Activated CD4-positive, alpha-beta T cell treated with anti-CD3 and anti-CD28 coated beads, Interleukin-2, amount 10 ng/mL, durations not matched to agents 7 days and 5 days (primary cell): Measurements from ENCODE around the gene MED13L. TPM values are rescaled to one million over a fixed set of nuclear protein-coding genes. Genes with fewer than 3 reads are reported as not detected.

Experiments used
- CTCF ChIA-PET: fragments of 350-600 bp; sonication (Branson Sonifier 250); formaldehyde crosslinking; loops from one replicate; lab custom pipeline; 2021; ENCODE audit warnings: antibody characterized with exemption; lab: Charles Lee
- POLR2A ChIA-PET: fragments of 350-600 bp; sonication (Branson Sonifier 250); formaldehyde crosslinking; loops from one replicate; lab custom pipeline; 2021; ENCODE audit warnings: antibody characterized with exemption; lab: Charles Lee
- DNase-seq: peaks from one replicate; pipeline ENCODE4 v3.0.0-alpha.2; 2020
- H3K27ac Mint-ChIP-seq: one replicate; pipeline ENCODE4 v1.8.0; 2021; ENCODE audit warnings: mild to moderate bottlenecking, moderate library complexity, mixed read lengths
- H3K27me3 Mint-ChIP-seq: one replicate; pipeline ENCODE4 v1.8.0; 2021; ENCODE audit warnings: mixed read lengths
- H3K36me3 Mint-ChIP-seq: one replicate; pipeline ENCODE4 v1.8.0; 2021; ENCODE audit warnings: low read depth, mixed read lengths
- H3K4me1 Mint-ChIP-seq: one replicate; pipeline ENCODE4 v1.8.0; 2021; ENCODE audit warnings: mixed read lengths
- H3K4me3 Mint-ChIP-seq: one replicate; pipeline ENCODE4 v1.8.0; 2021; ENCODE audit warnings: mild to moderate bottlenecking, moderate library complexity, mixed read lengths
- H3K9me3 Mint-ChIP-seq: one replicate; pipeline ENCODE4 v1.8.0; 2021; ENCODE audit warnings: mixed read lengths
- total RNA-seq, 2 experiments: library from RNA; stranded (reverse); gene quantifications; one replicate each; pipeline ENCODE4 v1.2.3, GENCODE V29; 2021

The MED13L gene
- total RNA-seq, 2 experiments from 2014 or later, result 97.1 to 99.7 TPM

DNA sequence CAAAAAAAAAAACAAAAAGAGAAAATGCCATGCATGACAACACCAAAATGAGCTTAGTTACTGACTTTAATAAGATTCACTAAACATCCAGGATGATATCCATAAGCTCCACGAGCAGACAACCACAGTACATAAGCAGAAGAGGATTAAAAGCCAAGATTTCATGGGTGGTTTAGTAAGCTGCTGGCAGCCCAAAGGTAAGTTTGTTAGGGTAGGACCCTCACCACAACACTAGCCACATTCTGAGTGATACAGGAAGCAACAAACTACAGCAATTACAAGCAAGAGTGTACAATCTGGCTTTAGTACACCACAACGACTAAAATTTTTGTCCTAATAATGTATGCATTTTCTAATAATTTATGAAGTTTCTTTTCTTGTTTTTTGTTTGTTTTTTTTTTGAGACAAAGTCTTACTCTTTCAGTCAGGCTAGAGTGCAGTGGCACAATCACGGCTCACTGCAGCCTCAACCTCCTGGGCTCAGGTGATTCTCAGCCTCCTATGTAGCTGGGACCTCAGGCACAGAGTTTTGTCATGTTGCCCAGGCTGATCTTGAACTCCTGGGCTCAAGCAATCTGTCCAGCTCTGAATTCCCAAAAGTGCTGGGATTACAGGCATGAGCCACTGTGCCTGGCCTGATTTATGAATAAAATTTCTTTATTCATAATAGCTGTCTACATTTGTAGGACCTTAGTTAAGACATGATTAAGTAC, 221.4 kb downstream of the MED13L start:
- POLR2A ChIA-PET, result no interaction called here

DNA sequence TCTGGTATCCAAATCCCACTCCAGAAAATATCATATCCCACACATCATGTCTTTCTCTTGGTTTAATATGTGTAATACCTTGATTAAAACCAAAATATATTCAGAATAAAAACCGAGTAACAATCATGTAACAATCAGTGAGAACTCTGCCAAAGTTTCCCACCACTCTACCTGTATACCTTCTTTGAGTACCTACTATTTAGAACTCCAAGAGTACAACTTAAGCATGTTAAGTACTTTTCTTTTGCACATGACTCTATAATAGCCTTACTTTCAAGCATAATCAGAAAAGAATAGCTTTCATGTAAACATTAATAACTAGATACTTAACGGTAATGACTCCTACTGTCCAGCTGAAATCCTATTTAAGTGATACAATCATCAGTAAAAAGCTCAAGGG, 223.2 kb downstream of the MED13L start:
- H3K27ac Mint-ChIP-seq, result no peak overlapping the region

More for the DNA sequence above, 221.4 kb downstream of the MED13L start:
- peak overlapping the region; percentile 20 for H3K27ac Mint-ChIP-seq
- CTCF ChIA-PET, result interaction anchor here (0.6 to 1.1 kb wide), 3 partner anchors 32 to 98 kb away, joined by 3 to 4 read pairs (median 4); no protein-coding TSS in a partner anchor
- H3K27me3 Mint-ChIP-seq, result no peaks in the 10 kb centered on the region
- H3K4me1 Mint-ChIP-seq, result peaks cover 34% of the 10 kb centered on the region
- H3K4me3 Mint-ChIP-seq, result no peak overlapping the region
- peaks cover 3% of the 10 kb centered on the region for H3K36me3 Mint-ChIP-seq
- H3K9me3 Mint-ChIP-seq, result no peaks in the 10 kb centered on the region
- DNase-seq, result peak; percentile 32

DNA sequence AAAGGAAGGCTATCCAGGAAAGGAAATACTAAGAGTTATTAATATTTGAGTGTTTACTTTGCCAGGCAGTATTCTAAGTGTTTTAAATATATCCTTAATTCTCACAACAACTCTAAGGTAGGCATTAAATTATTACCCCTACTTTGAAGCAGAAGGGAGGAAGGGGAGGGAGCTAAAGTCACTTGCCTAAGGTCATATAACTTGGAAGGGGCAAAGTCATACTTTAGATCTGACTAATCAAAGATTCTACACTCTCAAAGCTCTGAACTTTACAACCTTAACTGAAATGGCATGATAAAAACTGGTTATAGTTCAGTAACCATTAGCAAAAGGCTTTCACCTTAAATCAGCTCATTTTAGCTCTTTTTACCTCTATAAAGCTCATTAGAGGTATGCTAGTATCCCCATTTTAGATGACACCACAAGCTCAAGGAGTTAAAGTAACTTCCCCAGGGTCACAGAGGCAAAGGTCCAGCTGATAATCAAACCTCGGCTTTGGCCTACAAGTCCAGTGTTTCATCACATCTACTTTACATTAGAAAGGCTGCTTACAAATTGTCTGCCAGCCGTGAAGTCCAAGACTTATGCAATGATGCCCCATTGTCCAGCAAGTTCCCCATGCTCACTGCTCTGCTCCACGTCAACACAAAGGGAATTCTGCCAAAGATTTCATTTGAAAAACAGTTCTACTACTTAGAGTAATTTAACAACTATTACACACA, 223.9 kb downstream of the MED13L start:
- no peaks in the 10 kb centered on the region for H3K9me3 Mint-ChIP-seq
- H3K4me1 Mint-ChIP-seq, result peaks cover 41% of the 10 kb centered on the region
- ChIA-PET POLR2A (no interaction called here), CTCF (interaction anchor here (1.3 kb wide), 1 partner anchor 20 kb away, joined by 3 read pairs; no protein-coding TSS in a partner anchor)
- no peaks in the 10 kb centered on the region for H3K27me3 Mint-ChIP-seq
- peaks cover 3% of the 10 kb centered on the region for H3K36me3 Mint-ChIP-seq
- no peak overlapping the region for H3K27ac Mint-ChIP-seq
- no peak for DNase-seq
- no peak overlapping the region for H3K4me3 Mint-ChIP-seq

More for the DNA sequence above, 223.2 kb downstream of the MED13L start:
- H3K4me3 Mint-ChIP-seq, result no peak overlapping the region
- H3K27me3 Mint-ChIP-seq, result no peaks in the 10 kb centered on the region
- ChIA-PET POLR2A (no interaction called here), CTCF (interaction anchor here (1.3 kb wide), 1 partner anchor 19 kb away, joined by 3 read pairs; no protein-coding TSS in a partner anchor)
- no peaks in the 10 kb centered on the region for H3K9me3 Mint-ChIP-seq
- no peak for DNase-seq
- peaks cover 3% of the 10 kb centered on the region for H3K36me3 Mint-ChIP-seq
- H3K4me1 Mint-ChIP-seq, result peaks cover 36% of the 10 kb centered on the region

DNA sequence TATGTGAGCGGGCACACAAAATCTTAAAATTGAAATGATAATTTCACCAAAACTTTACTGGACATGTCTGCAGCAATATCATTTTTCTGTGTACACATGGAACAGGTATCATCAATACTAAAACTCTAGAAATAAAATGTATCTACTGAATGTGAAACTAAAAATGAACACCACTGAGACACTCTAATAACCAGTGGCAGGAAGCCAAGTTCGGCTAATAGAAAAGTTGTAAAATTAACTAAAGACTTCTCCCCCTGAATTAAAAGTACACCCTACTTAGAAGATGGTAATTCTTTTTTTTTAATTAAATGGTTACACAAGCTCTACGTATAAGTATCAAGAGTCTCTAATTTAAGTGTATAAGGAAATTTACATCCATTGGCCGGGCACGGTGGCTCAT, 227.2 kb downstream of the MED13L start:
- DNase-seq, result no peak
- no peaks in the 10 kb centered on the region for H3K27me3 Mint-ChIP-seq
- no peaks in the 10 kb centered on the region for H3K9me3 Mint-ChIP-seq
- H3K36me3 Mint-ChIP-seq, result peaks cover 3% of the 10 kb centered on the region
- H3K4me1 Mint-ChIP-seq, result peaks cover 23% of the 10 kb centered on the region
- H3K4me3 Mint-ChIP-seq, result no peak overlapping the region
- no peak overlapping the region for H3K27ac Mint-ChIP-seq
- POLR2A ChIA-PET, result no interaction called here
- CTCF ChIA-PET, result no interaction called here

DNA sequence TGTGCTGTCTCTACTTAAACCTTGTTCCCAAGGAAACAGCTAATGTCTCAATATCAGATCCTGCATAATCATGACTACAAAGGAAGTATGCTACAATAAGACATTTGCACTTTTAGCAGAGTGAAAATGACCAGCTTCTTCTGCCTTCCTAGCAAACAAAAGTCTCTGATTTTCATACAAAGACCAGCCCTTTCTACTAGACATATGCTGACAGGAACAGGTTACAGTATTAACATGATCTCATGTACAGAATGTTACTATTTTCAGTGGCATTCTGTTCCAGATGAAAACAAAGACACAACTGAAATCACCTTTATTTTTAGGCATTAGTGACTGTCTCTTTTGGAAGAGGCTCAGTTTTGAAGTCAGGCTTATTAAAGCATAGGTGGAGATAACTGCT, 228.6 kb downstream of the MED13L start:
- Mint-ChIP-seq H3K27ac (no peak overlapping the region), H3K9me3 (no peaks in the 10 kb centered on the region), H3K4me3 (no peak overlapping the region), H3K27me3 (no peaks in the 10 kb centered on the region), H3K4me1 (peaks cover 19% of the 10 kb centered on the region), H3K36me3 (peaks cover 5% of the 10 kb centered on the region)
- ChIA-PET POLR2A (no interaction called here), CTCF (no interaction called here)
- DNase-seq, result no peak

DNA sequence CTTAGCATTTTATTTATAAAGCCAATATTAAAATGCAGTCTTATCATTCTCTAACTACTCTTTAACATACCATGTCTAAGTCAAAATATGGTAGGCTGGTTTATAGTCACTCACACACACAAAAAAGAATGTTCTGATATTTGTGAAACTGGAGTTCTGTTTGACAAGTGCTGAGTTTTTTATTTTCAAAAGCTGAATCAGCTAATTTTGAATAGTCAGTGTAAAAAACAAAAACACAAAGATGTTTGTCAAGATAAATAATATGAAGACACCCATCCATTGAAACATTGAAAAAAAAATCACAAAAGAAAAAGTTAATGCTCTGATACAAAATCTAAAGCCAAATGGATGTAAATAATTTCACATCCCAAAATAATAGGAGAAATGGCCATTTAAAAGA, 231.5 kb downstream of the MED13L start:
- no peak for DNase-seq
- H3K27ac Mint-ChIP-seq, result no peak overlapping the region
- peaks cover 1% of the 10 kb centered on the region for H3K9me3 Mint-ChIP-seq
- POLR2A ChIA-PET, result no interaction called here
- no peak overlapping the region for H3K4me3 Mint-ChIP-seq
- H3K4me1 Mint-ChIP-seq, result peaks cover 17% of the 10 kb centered on the region
- no peaks in the 10 kb centered on the region for H3K27me3 Mint-ChIP-seq
- CTCF ChIA-PET, result interaction anchor here (0.6 kb wide), 1 partner anchor 19 kb away, joined by 3 read pairs; no protein-coding TSS in a partner anchor
- peaks cover 3% of the 10 kb centered on the region for H3K36me3 Mint-ChIP-seq

DNA sequence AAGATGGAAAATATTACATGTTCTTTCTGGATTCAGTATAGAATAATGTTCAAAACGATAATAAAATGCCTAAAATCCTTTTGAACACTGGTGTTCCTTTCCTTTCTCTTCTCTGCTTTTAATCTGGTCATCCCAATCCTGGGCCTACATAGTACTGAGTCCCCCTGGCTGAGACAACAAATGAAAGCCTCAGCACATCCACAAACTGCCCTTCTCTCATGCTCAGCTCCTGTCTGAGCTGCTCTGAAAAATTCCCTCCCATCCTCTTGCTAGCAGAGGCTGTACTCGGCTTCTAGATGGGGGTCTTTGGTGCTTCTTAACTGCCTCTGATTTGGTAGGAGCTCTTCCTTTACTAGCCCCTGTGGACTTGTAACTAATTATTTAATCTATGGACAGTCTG, 232.3 kb downstream of the MED13L start:
- Mint-ChIP-seq H3K4me1 (peaks cover 12% of the 10 kb centered on the region), H3K36me3 (peaks cover 11% of the 10 kb centered on the region), H3K27ac (no peak overlapping the region), H3K4me3 (no peak overlapping the region), H3K27me3 (no peaks in the 10 kb centered on the region), H3K9me3 (peaks cover 4% of the 10 kb centered on the region)
- CTCF ChIA-PET, result no interaction called here
- no peak for DNase-seq
- POLR2A ChIA-PET, result no interaction called here

DNA sequence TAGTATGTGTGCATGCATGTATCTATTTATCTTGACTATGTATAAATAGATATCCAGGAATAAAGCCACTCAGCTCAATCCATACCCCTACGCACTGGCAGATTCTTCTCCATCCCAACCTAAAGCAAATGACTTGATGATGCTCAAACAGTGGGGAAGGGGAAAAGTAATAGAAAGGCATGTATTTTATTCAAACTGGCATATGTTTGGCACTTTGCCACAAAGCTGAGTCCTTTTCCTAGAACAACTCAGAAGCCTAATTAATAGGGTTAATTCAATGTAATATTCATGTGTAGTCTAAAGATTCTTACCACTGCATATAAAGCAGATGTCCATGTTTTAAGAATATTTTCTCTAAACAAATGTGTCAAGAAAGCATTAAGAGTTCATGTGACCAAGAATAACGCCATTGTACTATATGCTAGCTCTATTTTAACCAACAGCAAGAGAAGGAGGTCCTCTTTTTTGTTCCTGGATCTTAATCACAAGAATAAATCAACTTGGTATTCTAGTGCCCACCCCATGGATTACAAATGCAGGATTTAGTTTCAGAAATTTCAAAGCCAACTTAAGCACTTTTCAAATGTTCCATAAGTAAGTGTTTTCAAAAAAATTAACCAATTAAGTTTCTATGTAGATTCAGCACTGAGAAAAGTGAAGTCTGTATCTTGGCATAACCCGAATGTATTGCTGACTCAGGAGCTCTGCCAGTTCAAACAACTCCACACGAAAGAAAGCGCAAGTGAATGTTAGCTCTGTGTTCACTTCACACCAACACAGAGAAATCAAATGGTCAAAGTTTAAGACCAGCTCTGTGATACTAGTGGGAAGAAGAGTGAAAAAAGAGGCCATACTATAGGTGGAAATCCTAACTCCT, 233.6 kb downstream of the MED13L start:
- ChIA-PET CTCF (no interaction called here), POLR2A (no interaction called here)
- no peak overlapping the region for H3K27ac Mint-ChIP-seq
- H3K9me3 Mint-ChIP-seq, result peaks cover 4% of the 10 kb centered on the region
- peaks cover 11% of the 10 kb centered on the region for H3K36me3 Mint-ChIP-seq
- peaks cover 3% of the 10 kb centered on the region for H3K4me1 Mint-ChIP-seq
- no peak for DNase-seq
- H3K4me3 Mint-ChIP-seq, result no peak overlapping the region
- H3K27me3 Mint-ChIP-seq, result no peaks in the 10 kb centered on the region

DNA sequence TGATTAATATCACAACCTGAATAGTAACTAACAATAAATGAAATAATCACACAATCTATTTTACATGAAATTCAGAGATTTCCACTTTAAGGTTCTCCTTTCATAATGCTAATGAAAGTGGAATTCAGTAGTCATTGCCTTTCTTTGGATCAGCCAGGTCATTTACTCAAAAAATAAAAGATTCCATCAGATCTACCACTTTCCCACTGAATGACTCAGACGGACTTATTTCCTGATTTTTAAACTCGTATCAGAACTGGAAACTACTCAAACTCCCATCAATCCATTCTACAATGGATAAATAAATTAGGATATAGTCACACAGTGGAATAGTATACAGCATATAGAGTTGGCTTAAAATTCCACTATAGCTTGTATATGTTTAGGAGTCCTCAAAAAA, 237.1 kb downstream of the MED13L start:
- CTCF ChIA-PET, result interaction anchor here (0.6 to 1.2 kb wide), 3 partner anchors 25 to 167 kb away, joined by 3 to 4 read pairs (median 3); no protein-coding TSS in a partner anchor
- Mint-ChIP-seq H3K27ac (no peak overlapping the region), H3K4me3 (no peak overlapping the region), H3K27me3 (no peaks in the 10 kb centered on the region), H3K9me3 (peaks cover 4% of the 10 kb centered on the region), H3K36me3 (peaks cover 13% of the 10 kb centered on the region), H3K4me1 (no peaks in the 10 kb centered on the region)
- POLR2A ChIA-PET, result no interaction called here
- DNase-seq, result no peak

DNA sequence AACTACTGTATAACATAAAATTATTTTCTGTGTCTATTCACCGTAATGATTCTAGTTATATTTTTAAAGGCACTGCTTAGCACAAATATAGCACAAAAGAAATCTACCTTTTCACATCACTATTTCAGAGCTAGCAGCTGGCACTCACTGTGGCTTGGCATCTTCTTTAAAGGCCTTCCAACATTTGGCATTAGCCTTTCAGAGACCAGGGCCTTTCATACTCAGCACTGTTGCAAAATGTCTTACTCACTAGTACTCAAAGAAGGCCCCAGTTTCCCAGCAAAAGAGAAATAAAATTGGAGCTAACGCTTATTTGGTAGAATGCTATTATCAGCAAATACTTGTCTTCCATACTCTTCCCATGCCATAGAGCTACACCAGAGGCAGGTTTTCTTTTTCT, 238.4 kb downstream of the MED13L start:
- CTCF ChIA-PET, result interaction anchor here (0.7 to 1.2 kb wide), 2 partner anchors 24 to 414 kb away, joined by 3 to 4 read pairs; no protein-coding TSS in a partner anchor
- no peak overlapping the region for H3K27ac Mint-ChIP-seq
- H3K36me3 Mint-ChIP-seq, result peaks cover 12% of the 10 kb centered on the region
- DNase-seq, result no peak
- H3K27me3 Mint-ChIP-seq, result no peaks in the 10 kb centered on the region
- H3K4me1 Mint-ChIP-seq, result no peaks in the 10 kb centered on the region
- H3K4me3 Mint-ChIP-seq, result no peak overlapping the region
- POLR2A ChIA-PET, result no interaction called here
- peaks cover 4% of the 10 kb centered on the region for H3K9me3 Mint-ChIP-seq

DNA sequence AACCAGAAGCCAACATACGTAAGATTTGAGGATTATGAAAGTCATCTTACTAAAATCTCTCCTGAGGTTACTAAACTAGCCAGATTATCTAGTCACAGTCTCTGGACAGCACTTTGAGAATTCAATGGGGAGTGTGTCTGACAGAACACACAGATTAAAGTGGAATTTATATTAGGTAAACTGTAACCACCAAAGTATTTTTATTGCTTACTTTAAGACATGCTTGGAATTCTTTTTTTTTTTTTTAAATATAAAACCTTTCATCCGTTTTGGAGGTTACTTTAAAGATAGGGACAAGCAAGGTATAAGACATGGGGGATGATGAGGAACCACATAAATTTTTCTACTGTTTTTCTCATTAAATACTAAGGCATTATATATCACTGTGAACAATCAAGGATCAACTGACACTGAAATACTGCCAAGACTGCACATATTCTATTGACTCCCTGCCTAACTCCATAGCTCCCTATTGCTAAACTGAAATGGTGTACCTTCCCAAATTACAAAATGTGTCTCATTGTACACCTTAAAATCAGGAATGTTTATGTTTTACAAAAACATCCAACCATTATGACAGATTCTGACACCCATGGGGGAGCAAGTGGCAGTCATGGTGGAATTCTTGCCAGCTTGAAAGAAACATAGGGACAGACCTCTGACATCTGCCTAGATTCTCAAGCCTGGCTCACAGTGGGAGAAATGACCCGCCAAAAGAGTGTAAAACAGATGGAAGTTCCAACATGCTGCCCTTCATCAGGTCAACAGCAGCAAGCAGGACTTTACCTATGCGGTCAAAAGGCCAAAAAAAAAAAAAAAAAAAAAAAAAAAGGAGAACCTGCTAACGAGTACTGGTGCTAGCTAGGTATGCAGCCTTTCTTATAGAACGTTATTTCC, 239.3 kb downstream of the MED13L start:
- Mint-ChIP-seq H3K9me3 (peaks cover 4% of the 10 kb centered on the region), H3K27ac (no peak overlapping the region)
- POLR2A ChIA-PET, result no interaction called here

DNA sequence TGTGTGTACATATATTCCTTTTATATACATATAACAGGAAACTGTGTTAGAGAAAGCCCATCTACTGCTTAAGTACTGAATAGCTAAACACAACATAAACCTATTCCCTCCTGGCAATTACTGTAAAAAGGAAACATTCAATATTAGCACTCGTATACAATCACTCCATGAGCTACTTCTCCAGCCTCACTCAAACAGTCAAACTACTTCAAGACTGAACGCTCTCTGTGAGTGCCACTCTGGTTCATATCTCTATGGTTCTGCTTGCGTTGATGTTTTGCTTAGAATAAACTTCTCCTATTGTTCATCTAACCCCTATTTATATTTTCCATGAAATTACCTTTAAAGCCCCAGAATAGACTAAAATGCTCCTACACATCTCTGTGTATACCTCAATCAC, 243.7 kb downstream of the MED13L start:
- ChIA-PET POLR2A (no interaction called here), CTCF (no interaction called here)
- Mint-ChIP-seq H3K4me3 (no peak overlapping the region), H3K4me1 (peaks cover 1% of the 10 kb centered on the region), H3K36me3 (peaks cover 11% of the 10 kb centered on the region), H3K27me3 (no peaks in the 10 kb centered on the region), H3K9me3 (peaks cover 10% of the 10 kb centered on the region), H3K27ac (no peak overlapping the region)
- no peak for DNase-seq

More for the DNA sequence above, 239.3 kb downstream of the MED13L start:
- CTCF ChIA-PET, result interaction anchor here (0.7 to 1.0 kb wide), 2 partner anchors 22 to 415 kb away, joined by 3 read pairs; no protein-coding TSS in a partner anchor
- Mint-ChIP-seq H3K4me1 (no peaks in the 10 kb centered on the region), H3K27me3 (no peaks in the 10 kb centered on the region), H3K4me3 (no peak overlapping the region), H3K36me3 (peaks cover 11% of the 10 kb centered on the region)
- DNase-seq, result no peak
